ENCODE data around the gene NUP62CL.

The NUP62CL gene

GRCh38 chrX:107146670-107147069, 59.6 kb downstream of the NUP62CL start:
- no peak for DNase-seq (ENCODE audit: low read depth)

DNA sequence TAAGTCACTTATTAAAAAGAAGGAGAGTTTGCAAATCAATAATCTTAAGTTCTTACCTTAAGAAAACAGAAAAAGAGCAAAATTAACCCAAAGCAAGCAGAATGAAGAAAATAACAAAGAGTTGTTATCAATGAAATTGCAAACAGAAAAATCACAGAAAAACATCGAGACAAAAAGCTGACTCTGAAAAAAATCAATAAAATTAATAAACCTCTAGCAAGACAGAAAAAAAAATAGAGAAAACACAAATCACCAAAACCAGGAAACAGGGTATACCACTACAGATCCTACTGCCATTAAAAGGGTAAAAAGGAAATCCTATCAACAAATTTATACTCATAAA, 70.3 kb downstream of the NUP62CL start:
- no peak for DNase-seq (ENCODE audit: low read depth)

DNA sequence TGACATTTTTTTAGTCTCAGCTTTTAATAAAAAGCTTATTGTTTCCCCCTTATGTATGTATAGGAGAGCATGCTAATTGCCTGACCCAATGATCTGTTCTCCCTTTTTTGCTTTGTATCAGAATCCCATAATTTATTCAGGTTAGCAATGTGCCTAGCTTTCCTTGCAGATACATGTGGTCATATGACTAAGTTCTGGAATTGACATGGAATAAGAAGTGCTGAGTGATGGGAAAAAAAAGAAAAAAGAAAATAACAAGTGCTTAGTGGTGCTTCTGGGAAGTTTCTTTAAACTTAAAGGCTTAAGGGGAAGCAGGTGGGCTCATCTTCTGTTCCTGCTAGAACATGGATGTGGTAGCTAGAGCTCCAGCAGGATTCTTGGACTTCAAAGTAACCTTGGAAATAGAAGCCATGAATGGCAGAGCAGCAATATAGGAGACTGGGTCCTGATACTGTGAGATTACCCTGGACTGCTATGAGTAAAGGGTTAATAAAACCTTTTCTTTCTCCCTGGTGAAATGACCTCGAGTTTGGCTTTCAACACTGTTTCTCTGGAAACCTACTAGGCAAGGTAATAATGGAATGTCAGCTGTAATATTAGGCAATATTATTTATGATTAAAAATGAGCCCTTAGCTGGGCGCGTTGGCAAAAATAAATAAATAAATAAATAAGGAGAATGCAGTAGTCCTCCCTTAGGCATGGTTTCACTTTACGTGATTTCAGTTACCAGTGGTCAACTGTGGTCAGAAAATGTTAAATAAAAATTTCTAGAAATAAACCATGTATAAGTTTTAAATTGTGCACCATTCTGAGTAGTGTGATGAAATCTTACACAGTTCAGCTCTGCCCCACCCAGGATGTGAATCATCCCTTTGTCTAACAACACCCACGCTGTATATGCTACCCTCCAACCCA, 70.9 kb downstream of the NUP62CL start:
- peak; percentile 25 for DNase-seq (ENCODE audit: low read depth)

DNA sequence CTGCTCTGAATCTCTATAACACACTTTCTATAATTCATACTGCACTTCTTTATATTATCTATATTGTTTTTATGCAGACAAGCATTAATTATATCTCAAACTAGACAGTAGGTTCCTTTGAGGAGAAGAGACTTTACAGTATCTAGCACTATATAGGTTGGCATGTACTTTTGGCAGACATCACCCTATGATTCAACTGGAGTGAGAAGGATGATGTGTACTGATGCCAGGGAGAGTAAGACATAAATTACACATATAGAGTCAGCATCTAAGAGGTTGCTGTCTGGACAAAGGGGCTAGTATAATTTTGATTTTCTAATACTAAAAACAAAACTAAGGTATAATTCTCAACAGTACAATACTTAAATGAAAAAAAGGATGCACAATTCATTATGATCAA, 82.5 kb downstream of the NUP62CL start:
- no peak for DNase-seq (ENCODE audit: low read depth)

- no peak for DNase-seq (ENCODE audit: low read depth)
Measured at GRCh38 chrX:107119283-107119682, 87.0 kb downstream of the NUP62CL start.

DNA sequence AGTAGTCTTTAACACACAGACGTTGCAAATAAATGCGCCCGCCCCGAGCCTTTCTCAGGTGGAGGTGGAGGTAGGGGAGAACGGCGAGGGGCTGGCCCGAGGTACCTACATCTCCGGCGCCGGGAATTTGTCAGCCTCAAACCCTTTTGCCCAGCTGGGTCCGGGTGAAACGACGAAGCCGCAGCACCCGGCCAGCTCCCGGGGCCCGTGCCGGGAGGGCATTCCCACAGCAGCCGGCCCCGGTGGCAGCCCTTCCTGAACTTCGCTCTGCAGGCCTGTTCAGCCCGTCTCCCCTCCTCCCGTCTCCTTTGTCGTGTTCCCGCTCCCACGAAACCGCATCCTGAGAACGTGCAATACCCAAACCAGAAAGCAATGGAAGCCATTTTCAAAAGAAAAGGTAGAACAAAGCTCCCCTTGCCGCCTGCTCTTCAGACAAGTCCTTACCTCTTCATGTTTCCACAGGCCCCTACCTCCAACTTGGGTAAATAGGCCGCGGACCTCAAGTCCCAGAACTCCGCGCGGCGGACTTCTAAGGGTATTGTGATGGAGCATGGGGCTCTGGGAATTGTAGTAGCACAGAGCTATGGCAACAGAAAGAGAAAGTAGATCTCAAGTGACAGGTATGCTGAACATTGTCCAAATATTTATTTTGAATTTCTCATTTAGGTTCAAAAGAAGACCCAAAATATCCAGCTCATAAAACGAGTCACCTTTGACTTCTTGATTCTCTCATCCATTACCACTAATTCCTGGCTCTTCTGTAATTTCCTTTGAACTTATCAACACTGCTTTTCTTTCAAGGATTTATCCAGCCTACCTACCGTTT, 87.7 kb downstream of the NUP62CL start, which contains the start of gene RBM41:
Gene RBM41 (minus strand): TSS at position 501 of the 826 bp plus-strand sequence. CDS start 49 bp downstream, at position 452.
- DNase-seq (ENCODE audit: low read depth) = peak; percentile 35

- DNase-seq (ENCODE audit: low read depth) = no peak
Measured at GRCh38 chrX:107117993-107118321, 88.3 kb downstream of the NUP62CL start.

GRCh38 chrX:107107459-107107858, 98.8 kb downstream of the NUP62CL start:
- no peak for DNase-seq (ENCODE audit: low read depth)

DNA sequence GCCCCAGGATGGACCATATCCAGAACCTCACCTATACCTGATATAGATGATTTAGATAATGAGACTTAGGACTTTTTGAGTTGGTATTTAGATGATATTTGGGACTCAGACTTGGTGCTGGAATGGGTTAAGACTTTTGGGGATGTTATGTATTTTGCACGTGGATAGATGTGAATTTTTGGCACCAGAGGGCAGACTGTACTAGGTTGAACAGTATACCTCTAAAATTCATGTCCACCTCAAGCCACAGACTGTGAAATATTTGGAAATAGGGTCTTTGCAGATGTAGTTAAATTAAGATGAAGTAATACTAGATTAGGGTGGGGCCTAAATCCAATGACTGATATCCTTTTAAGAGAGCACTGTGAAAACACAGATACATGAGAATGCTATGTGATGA, 103.3 kb downstream of the NUP62CL start:
- DNase-seq (ENCODE audit: low read depth) = no peak

GRCh38 chrX:107076158-107076557, 130.1 kb downstream of the NUP62CL start:
- DNase-seq (ENCODE audit: low read depth) = no peak

All from HS-5 (cell line).